Tibial nerve (tissue), 3 donors: Measurements from ENCODE around the gene OIP5.

ENCODE experiments used
- POLR2A ChIP-seq, 2 donors: fragments of 450-650 bp; IDR thresholded peaks; one replicate each; pipeline ENCODE4 v1.6.1; 2017; ENCODE audit warnings: antibody characterized with exemption in 2 of 2, mild to moderate bottlenecking in 2 of 2, moderate library complexity in 2 of 2
- TF ChIP-seq, protein P1 (sequence below), 5 experiments: fragments of 200-600 bp in 3 of 5; fragments of 450-650 bp in 2 of 5; sonication (generic) in 3 of 5; IDR thresholded peaks; one replicate each; pipeline ENCODE4 v1.5.1; 2016 to 2019; ENCODE audit warnings: antibody characterized with exemption in 5 of 5, mild to moderate bottlenecking in 3 of 5, moderate library complexity in 2 of 5

DNA sequence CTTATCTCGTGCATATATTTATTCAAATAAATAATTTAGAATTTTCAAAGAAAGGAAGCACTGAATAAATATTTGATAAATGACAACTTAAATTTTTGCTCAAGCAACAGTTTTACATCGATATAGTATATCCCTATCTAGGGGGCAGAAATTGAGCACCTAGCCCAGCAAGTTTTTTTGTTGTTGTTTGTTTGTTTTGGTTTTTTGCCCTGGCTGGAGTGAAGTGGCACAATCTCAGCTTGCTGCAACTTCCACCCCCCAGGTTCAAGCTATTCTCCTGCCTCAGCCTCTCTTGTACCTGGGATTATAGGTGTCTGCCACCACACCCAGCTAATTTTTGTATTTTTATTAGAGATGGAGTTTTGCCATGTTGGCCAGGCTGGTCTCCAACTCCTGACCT, 42.4 kb downstream of the OIP5 start:
- TF ChIP-seq, protein P1, sequence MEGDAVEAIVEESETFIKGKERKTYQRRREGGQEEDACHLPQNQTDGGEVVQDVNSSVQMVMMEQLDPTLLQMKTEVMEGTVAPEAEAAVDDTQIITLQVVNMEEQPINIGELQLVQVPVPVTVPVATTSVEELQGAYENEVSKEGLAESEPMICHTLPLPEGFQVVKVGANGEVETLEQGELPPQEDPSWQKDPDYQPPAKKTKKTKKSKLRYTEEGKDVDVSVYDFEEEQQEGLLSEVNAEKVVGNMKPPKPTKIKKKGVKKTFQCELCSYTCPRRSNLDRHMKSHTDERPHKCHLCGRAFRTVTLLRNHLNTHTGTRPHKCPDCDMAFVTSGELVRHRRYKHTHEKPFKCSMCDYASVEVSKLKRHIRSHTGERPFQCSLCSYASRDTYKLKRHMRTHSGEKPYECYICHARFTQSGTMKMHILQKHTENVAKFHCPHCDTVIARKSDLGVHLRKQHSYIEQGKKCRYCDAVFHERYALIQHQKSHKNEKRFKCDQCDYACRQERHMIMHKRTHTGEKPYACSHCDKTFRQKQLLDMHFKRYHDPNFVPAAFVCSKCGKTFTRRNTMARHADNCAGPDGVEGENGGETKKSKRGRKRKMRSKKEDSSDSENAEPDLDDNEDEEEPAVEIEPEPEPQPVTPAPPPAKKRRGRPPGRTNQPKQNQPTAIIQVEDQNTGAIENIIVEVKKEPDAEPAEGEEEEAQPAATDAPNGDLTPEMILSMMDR (IDR thresholded peaks at IDR 0.05), result no peak
- no peak for TF ChIP-seq POLR2A (IDR thresholded peaks at IDR 0.05)
